ENCODE data around the gene CSTPP1. TPM values are rescaled to one million over a fixed set of nuclear protein-coding genes. Genes with fewer than 3 reads are reported as not detected.

Gene CSTPP1
- total RNA-seq, 4 donors from 2014 or later = 4.3 to 8.1 (median 6.4) TPM

- H3K36me3 ChIP-seq = peaks cover 2 to 78% of the 10 kb centered on the region in 2 donors
- DNase-seq (no peak), ATAC-seq (no peak)
- no peak for TF ChIP-seq POLR2A (IDR thresholded peaks at IDR 0.05)
- no peak for TF ChIP-seq CTCF (IDR thresholded peaks at IDR 0.05 in 4 of 5, conservative IDR thresholded peaks at IDR 0.05 in 1 of 5)
- no peaks in the 10 kb centered on the region for H3K27me3 ChIP-seq
- peaks cover 27 to 31% of the 10 kb centered on the region in 2 donors for H3K4me1 ChIP-seq
- no peak overlapping the region for H3K4me3 ChIP-seq
- no peaks in the 10 kb centered on the region for H3K9me3 ChIP-seq
- intact Hi-C loops (cut with DNase I; ENCODE audit: low total_unique reads) = loop anchor here (10.0 kb wide), 1 partner anchor 467 kb away; the partner anchor contains the start of genes ARHGAP1 and ZNF408
- peak overlapping the region in 1 of 4 donors; percentile 51 for H3K27ac ChIP-seq
- in situ Hi-C loops (cut with MboI; ENCODE audit: low sequenced_read_pairs in 4 of 4) = no loop called here
Observed at GRCh38 chr11:47171856-47172255, 235.3 kb downstream of the CSTPP1 start.

- Histone ChIP-seq H3K27ac (peak overlapping the region in 2 of 4 donors; percentile 26 to 51), H3K4me1 (peaks cover 33 to 36% of the 10 kb centered on the region in 2 donors), H3K27me3 (no peaks in the 10 kb centered on the region), H3K4me3 (no peak overlapping the region), H3K36me3 (peaks cover 0 to 68% of the 10 kb centered on the region in 2 donors), H3K9me3 (no peaks in the 10 kb centered on the region)
- intact Hi-C loops (cut with DNase I; ENCODE audit: low total_unique reads) = loop anchor here (10.0 kb wide), 1 partner anchor 468 kb away; the partner anchor contains the start of genes ARHGAP1 and ZNF408
- DNase-seq (no peak), ATAC-seq (no peak)
- TF ChIP-seq POLR2A (IDR thresholded peaks at IDR 0.05) (no peak), CTCF (IDR thresholded peaks at IDR 0.05 in 4 of 5, conservative IDR thresholded peaks at IDR 0.05 in 1 of 5) (no peak)
- in situ Hi-C loops (cut with MboI; ENCODE audit: low sequenced_read_pairs in 4 of 4) = no loop called here
Observed at GRCh38 chr11:47172740-47173336, 236.3 kb downstream of the CSTPP1 start.

GRCh38 chr11:47175746-47176327 is 239.3 kb downstream of the CSTPP1 start:
- DNase-seq = peak in 1 of 2 donors; percentile 12
- Histone ChIP-seq H3K9me3 (no peaks in the 10 kb centered on the region), H3K36me3 (peaks cover 0 to 57% of the 10 kb centered on the region in 2 donors), H3K27me3 (no peaks in the 10 kb centered on the region), H3K4me1 (peaks cover 62 to 63% of the 10 kb centered on the region in 2 donors), H3K27ac (peak overlapping the region; percentile 97 to 99 (median 98)), H3K4me3 (peak overlapping the region; percentile 83 to 93 (median 89))
- in situ Hi-C loops (cut with MboI; ENCODE audit: low sequenced_read_pairs in 4 of 4) = no loop called here
- intact Hi-C loops (cut with DNase I; ENCODE audit: low total_unique reads) = loop anchor here (2.0 to 10.0 kb wide), 5 partner anchors 39 to 471 kb away; partner anchors contain the start of genes ACP2, ARHGAP1, DDB2 and SLC39A13
- no peak for TF ChIP-seq POLR2A (IDR thresholded peaks at IDR 0.05)
- ATAC-seq = no peak

GRCh38 chr11:47176328-47177228 is 240.0 kb downstream of the CSTPP1 start, which contains the start of gene ARFGAP2:
Gene ARFGAP2, minus strand, starts transcription at chr11:47176879. Its CDS starts 26 bp downstream, at chr11:47176853.
- peak; percentile 96 to 97 for DNase-seq
- peak within 1 kb of the TSS; percentile 83 to 93 (median 89) for H3K4me3 ChIP-seq
- ATAC-seq = peak; percentile 75 to 78
- no peaks in the 10 kb centered on the region for H3K9me3 ChIP-seq
- H3K27ac ChIP-seq = peak within 1 kb of the TSS; percentile 97 to 99 (median 98)
- intact Hi-C loops (cut with DNase I; ENCODE audit: low total_unique reads) = loop anchor here (1.0 to 10.0 kb wide), 6 partner anchors 38 to 472 kb away; partner anchors contain the start of genes ACP2, ARHGAP1, DDB2 and SLC39A13
- no peaks in the 10 kb centered on the region for H3K27me3 ChIP-seq
- peaks cover 0 to 49% of the 10 kb centered on the region in 2 donors for H3K36me3 ChIP-seq
- TF ChIP-seq CTCF (IDR thresholded peaks at IDR 0.05 in 4 of 5, conservative IDR thresholded peaks at IDR 0.05 in 1 of 5) = no peak
- peak; percentile 43 to 62 for TF ChIP-seq POLR2A (IDR thresholded peaks at IDR 0.05)
- in situ Hi-C loops (cut with MboI; ENCODE audit: low sequenced_read_pairs in 4 of 4) = no loop called here
- H3K4me1 ChIP-seq = peaks cover 69 to 71% of the 10 kb centered on the region in 2 donors

Measured in gastrocnemius medialis (tissue), 4 donors.